GM10266 (cell line): ENCODE data around the gene TUSC2.

Source experiments
- DNase-seq: peaks from one replicate; pipeline ENCODE4 v3.0.0; 2012; ENCODE audit errors: extremely low spot score
- CTCF ChIP-seq: IDR thresholded peaks from 2 replicates; pipeline ENCODE4 v1.5.1; 2012; ENCODE audit warnings: mild to moderate bottlenecking, low read depth; ENCODE audit not compliant: control insufficient read depth, insufficient read depth; ENCODE audit errors: missing control alignments

Gene TUSC2

GRCh38 chr3:50327943-50328691 is at the start of gene TUSC2:
Gene TUSC2, minus strand, starts transcription at chr3:50328223. Its CDS starts 124 bp downstream, at chr3:50328099.
- peak; percentile 97 for DNase-seq
- TF ChIP-seq CTCF = no peak

GRCh38 chr3:50375258-50375931 is 47.4 kb upstream of the TUSC2 start:
- TF ChIP-seq CTCF = peak; percentile 31
- no peak for DNase-seq

- DNase-seq = no peak
- no peak for TF ChIP-seq CTCF
Measured at GRCh38 chr3:50374363-50375257, 46.6 kb upstream of the TUSC2 start.

- DNase-seq = no peak
- no peak for TF ChIP-seq CTCF
Measured at GRCh38 chr3:50373146-50374051, 45.4 kb upstream of the TUSC2 start.

GRCh38 chr3:50372349-50372748 is 44.3 kb upstream of the TUSC2 start:
- DNase-seq = no peak

More at GRCh38 chr3:50372349-50372748, 44.3 kb upstream of the TUSC2 start:
- TF ChIP-seq CTCF = no peak
